Panc1 (cell line): ENCODE measurements around the gene ADIG. TPM values are rescaled to one million over a fixed set of nuclear protein-coding genes. Genes with fewer than 3 reads are reported as not detected.

Experiments
- ATAC-seq: fragments of 200-7000 bp; cut with Tn5 transposase; 2 replicates; pipeline ENCODE4 v1.9.1; 2020; ENCODE audit warnings: mild to moderate bottlenecking, moderate library complexity
- BruUV-seq: library from RNA; stranded (reverse); fragments of 400-500 nt; replicated peaks from 2 replicates; lab custom pipeline; 2021; lab: Mats Ljungman, UMichigan
- CTCF ChIA-PET: fragments of 300-600 bp; sonication (Branson Sonifier 250); formaldehyde crosslinking; loops from one replicate; lab custom pipeline; 2022; ENCODE audit warnings: antibody characterized with exemption; lab: Charles Lee
- POLR2A ChIA-PET: fragments of 300-600 bp; sonication (Branson Sonifier 250); formaldehyde crosslinking; loops from one replicate; lab custom pipeline; 2022; ENCODE audit warnings: antibody characterized with exemption; lab: Charles Lee
- DNase-seq: peaks from one replicate; pipeline ENCODE4 v3.0.0-alpha.2; 2010; ENCODE audit warnings: low read depth, low spot score
- H3K27ac ChIP-seq: 2 replicates; pipeline ENCODE4 v1.5.1; 2011; ENCODE audit warnings: mild to moderate bottlenecking, low read length, inconsistent platforms
- H3K27me3 ChIP-seq: fragments of 200-500 bp; sonication (Bioruptor generic); 2 replicates; pipeline ENCODE4 v1.6.0; 2014; ENCODE audit warnings: low read length, inconsistent platforms; ENCODE audit not compliant: control insufficient read depth, insufficient read depth
- H3K36me3 ChIP-seq: fragments of 200-500 bp; sonication (Bioruptor generic); 2 replicates; pipeline ENCODE4 v1.5.1; 2014; ENCODE audit warnings: inconsistent platforms, mild to moderate bottlenecking, low read length, moderate library complexity; ENCODE audit not compliant: control insufficient read depth, insufficient read depth
- H3K4me1 ChIP-seq: 2 replicates; pipeline ENCODE4 v1.5.1; 2011; ENCODE audit warnings: inconsistent platforms, mild to moderate bottlenecking, low read length, moderate library complexity; ENCODE audit not compliant: control insufficient read depth, insufficient read depth
- H3K4me3 ChIP-seq, 2 experiments: 2 replicates each; pipeline ENCODE4 v1.5.1; 2011 to 2012; ENCODE audit warnings: low read depth in 2 of 2, low read length in 2 of 2, mild to moderate bottlenecking in 2 of 2, inconsistent platforms in 1 of 2, moderate library complexity in 1 of 2
- H3K9me3 ChIP-seq: fragments of 200-500 bp; sonication (Bioruptor generic); 2 replicates; pipeline ENCODE4 v1.5.1; 2014; ENCODE audit warnings: low read depth, mild to moderate bottlenecking, inconsistent platforms, low read length, moderate library complexity; ENCODE audit not compliant: control insufficient read depth, insufficient read depth
- POLR2AphosphoS5 ChIP-seq: IDR thresholded peaks from 2 replicates; pipeline ENCODE4 v1.6.1; 2012; ENCODE audit warnings: mild to moderate bottlenecking, low read depth, low read length, moderate library complexity
- SIN3A ChIP-seq: IDR thresholded peaks from 2 replicates; pipeline ENCODE4 v1.6.1; 2012; ENCODE audit warnings: low read depth, mild to moderate bottlenecking, low read length, moderate library complexity, borderline replicate concordance; ENCODE audit not compliant: insufficient read depth
- TCF7L2 ChIP-seq: IDR thresholded peaks from 2 replicates; pipeline ENCODE4 v1.6.1; 2011; ENCODE audit warnings: mild to moderate bottlenecking, low read depth, low read length, inconsistent platforms
- in situ Hi-C: cut with HindIII; loops from 2 replicates; pipeline ENCODE4 v1.10.0; 2016; ENCODE audit warnings: low sequenced_read_pairs, low pct_unique_long_range_greater_than_20kb
- intact Hi-C: fragments of 100-400 bp; cut with micrococcal nuclease; formaldehyde crosslinking; loops from one replicate; pipeline ENCODE4 v1.10.0; 2022; ENCODE audit not compliant: unreplicated experiment
- total RNA-seq: library from RNA; stranded (reverse); gene quantifications from one replicate; pipeline ENCODE4 v1.2.1, GENCODE V29; 2021; ENCODE audit not compliant: unreplicated experiment
- TF ChIP-seq, protein P1 (sequence below), 2 experiments: IDR thresholded peaks; 2 replicates each; pipeline ENCODE4 v1.6.1; 2011 to 2012; ENCODE audit warnings: low read depth in 2 of 2, control low read depth in 1 of 2, low read length in 1 of 2, mild to moderate bottlenecking in 1 of 2, moderate library complexity in 1 of 2; ENCODE audit not compliant: insufficient read depth in 1 of 2
- TF ChIP-seq, protein P2 (sequence below): fragments of 450-650 bp; IDR thresholded peaks from 2 replicates; pipeline ENCODE4 v1.5.1; 2017; ENCODE audit warnings: mild to moderate bottlenecking

ADIG gene
- total RNA-seq, 1 experiment from 2014 or later, result not detected

- in situ Hi-C loops, result no loop called here
- Histone ChIP-seq H3K4me3 (no peak overlapping the region), H3K36me3 (no peaks in the 10 kb centered on the region), H3K27ac (no peak overlapping the region), H3K27me3 (no peaks in the 10 kb centered on the region; the same call in 1 of the 2 replicates), H3K9me3 (no peaks in the 10 kb centered on the region), H3K4me1 (no peaks in the 10 kb centered on the region; the same call in 1 of the 2 replicates)
- intact Hi-C loops, result no loop called here
- ChIA-PET POLR2A (no interaction called here), CTCF (no interaction called here)
- ATAC-seq, result no peak
- no peak for DNase-seq
- no TSS peak for BruUV-seq
- TF ChIP-seq TCF7L2, result no peak
- TF ChIP-seq SIN3A, result no peak
- TF ChIP-seq, protein P1, sequence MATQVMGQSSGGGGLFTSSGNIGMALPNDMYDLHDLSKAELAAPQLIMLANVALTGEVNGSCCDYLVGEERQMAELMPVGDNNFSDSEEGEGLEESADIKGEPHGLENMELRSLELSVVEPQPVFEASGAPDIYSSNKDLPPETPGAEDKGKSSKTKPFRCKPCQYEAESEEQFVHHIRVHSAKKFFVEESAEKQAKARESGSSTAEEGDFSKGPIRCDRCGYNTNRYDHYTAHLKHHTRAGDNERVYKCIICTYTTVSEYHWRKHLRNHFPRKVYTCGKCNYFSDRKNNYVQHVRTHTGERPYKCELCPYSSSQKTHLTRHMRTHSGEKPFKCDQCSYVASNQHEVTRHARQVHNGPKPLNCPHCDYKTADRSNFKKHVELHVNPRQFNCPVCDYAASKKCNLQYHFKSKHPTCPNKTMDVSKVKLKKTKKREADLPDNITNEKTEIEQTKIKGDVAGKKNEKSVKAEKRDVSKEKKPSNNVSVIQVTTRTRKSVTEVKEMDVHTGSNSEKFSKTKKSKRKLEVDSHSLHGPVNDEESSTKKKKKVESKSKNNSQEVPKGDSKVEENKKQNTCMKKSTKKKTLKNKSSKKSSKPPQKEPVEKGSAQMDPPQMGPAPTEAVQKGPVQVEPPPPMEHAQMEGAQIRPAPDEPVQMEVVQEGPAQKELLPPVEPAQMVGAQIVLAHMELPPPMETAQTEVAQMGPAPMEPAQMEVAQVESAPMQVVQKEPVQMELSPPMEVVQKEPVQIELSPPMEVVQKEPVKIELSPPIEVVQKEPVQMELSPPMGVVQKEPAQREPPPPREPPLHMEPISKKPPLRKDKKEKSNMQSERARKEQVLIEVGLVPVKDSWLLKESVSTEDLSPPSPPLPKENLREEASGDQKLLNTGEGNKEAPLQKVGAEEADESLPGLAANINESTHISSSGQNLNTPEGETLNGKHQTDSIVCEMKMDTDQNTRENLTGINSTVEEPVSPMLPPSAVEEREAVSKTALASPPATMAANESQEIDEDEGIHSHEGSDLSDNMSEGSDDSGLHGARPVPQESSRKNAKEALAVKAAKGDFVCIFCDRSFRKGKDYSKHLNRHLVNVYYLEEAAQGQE (IDR thresholded peaks at IDR 0.05; ENCODE audit: insufficient read depth in 1 of 2, low read depth in 2 of 2, low read length in 1 of 2), result no peak
- TF ChIP-seq, protein P2, sequence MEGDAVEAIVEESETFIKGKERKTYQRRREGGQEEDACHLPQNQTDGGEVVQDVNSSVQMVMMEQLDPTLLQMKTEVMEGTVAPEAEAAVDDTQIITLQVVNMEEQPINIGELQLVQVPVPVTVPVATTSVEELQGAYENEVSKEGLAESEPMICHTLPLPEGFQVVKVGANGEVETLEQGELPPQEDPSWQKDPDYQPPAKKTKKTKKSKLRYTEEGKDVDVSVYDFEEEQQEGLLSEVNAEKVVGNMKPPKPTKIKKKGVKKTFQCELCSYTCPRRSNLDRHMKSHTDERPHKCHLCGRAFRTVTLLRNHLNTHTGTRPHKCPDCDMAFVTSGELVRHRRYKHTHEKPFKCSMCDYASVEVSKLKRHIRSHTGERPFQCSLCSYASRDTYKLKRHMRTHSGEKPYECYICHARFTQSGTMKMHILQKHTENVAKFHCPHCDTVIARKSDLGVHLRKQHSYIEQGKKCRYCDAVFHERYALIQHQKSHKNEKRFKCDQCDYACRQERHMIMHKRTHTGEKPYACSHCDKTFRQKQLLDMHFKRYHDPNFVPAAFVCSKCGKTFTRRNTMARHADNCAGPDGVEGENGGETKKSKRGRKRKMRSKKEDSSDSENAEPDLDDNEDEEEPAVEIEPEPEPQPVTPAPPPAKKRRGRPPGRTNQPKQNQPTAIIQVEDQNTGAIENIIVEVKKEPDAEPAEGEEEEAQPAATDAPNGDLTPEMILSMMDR, result no peak
- TF ChIP-seq POLR2AphosphoS5, result no peak
These were observed 31.9 kb downstream of the ADIG start for GRCh38 chr20:38612751-38613515.

- no peak overlapping the region for H3K4me3 ChIP-seq
- in situ Hi-C loops, result no loop called here
- TF ChIP-seq TCF7L2 (no peak), POLR2AphosphoS5 (no peak), SIN3A (no peak)
- TF ChIP-seq, protein P1 (IDR thresholded peaks at IDR 0.05; ENCODE audit: insufficient read depth in 1 of 2, low read depth in 2 of 2, low read length in 1 of 2), result no peak
- TF ChIP-seq, protein P2, result no peak
- peaks cover 2% of the 10 kb centered on the region; the same call in 1 of the 2 replicates for H3K27me3 ChIP-seq
- H3K36me3 ChIP-seq, result no peaks in the 10 kb centered on the region
- H3K4me1 ChIP-seq, result no peaks in the 10 kb centered on the region; the same call in 1 of the 2 replicates
- H3K27ac ChIP-seq, result no peak overlapping the region
- DNase-seq (no peak), ATAC-seq (no peak)
- POLR2A ChIA-PET, result no interaction called here
- H3K9me3 ChIP-seq, result no peaks in the 10 kb centered on the region
- no TSS peak for BruUV-seq
- CTCF ChIA-PET, result no interaction called here
- intact Hi-C loops, result no loop called here
These were observed 34.3 kb downstream of the ADIG start for GRCh38 chr20:38615283-38615682.
